Osteocyte (in vitro differentiated cells): ENCODE data around the gene PTPN3. TPM values are rescaled to one million over a fixed set of nuclear protein-coding genes. Genes with fewer than 3 reads are reported as not detected.
"Not testable (repeated sequence)": the region's sequence is repeated elsewhere in the genome, so short reads cannot be mapped to it uniquely, and the experiment has no call there.

ENCODE experiments used
- DNase-seq: peaks from one replicate; pipeline ENCODE4 v3.0.0; 2021; ENCODE audit warnings: mixed read lengths; ENCODE audit not compliant: unreplicated experiment; ENCODE audit errors: extremely low spot score
- H3K27ac Mint-ChIP-seq: one replicate; pipeline ENCODE4 v1.8.0; 2021; ENCODE audit warnings: mild to moderate bottlenecking, mixed read lengths; ENCODE audit not compliant: unreplicated experiment
- H3K27me3 Mint-ChIP-seq: one replicate; pipeline ENCODE4 v1.8.0; 2021; ENCODE audit warnings: mixed read lengths; ENCODE audit not compliant: unreplicated experiment
- H3K36me3 Mint-ChIP-seq: one replicate; pipeline ENCODE4 v1.8.0; 2021; ENCODE audit warnings: mixed read lengths; ENCODE audit not compliant: unreplicated experiment
- H3K4me1 Mint-ChIP-seq: one replicate; pipeline ENCODE4 v1.8.0; 2021; ENCODE audit warnings: mixed read lengths; ENCODE audit not compliant: unreplicated experiment
- H3K4me3 Mint-ChIP-seq: one replicate; pipeline ENCODE4 v1.8.0; 2021; ENCODE audit warnings: mild to moderate bottlenecking, moderate library complexity, mixed read lengths; ENCODE audit not compliant: unreplicated experiment
- H3K9me3 Mint-ChIP-seq: one replicate; pipeline ENCODE4 v1.8.0; 2021; ENCODE audit warnings: mixed read lengths; ENCODE audit not compliant: unreplicated experiment
- total RNA-seq: library from RNA; stranded (reverse); gene quantifications from 2 replicates; pipeline ENCODE4 v1.2.1, GENCODE V29; 2021
- TF ChIP-seq, protein P1 (sequence below): fragments of 200-600 bp; sonication (generic); IDR thresholded peaks from 2 replicates; pipeline ENCODE4 v1.5.0; 2021; ENCODE audit warnings: antibody characterized with exemption, mild to moderate bottlenecking, moderate library complexity

PTPN3 gene
- total RNA-seq, 1 donor from 2014 or later = 4.7 TPM

DNA sequence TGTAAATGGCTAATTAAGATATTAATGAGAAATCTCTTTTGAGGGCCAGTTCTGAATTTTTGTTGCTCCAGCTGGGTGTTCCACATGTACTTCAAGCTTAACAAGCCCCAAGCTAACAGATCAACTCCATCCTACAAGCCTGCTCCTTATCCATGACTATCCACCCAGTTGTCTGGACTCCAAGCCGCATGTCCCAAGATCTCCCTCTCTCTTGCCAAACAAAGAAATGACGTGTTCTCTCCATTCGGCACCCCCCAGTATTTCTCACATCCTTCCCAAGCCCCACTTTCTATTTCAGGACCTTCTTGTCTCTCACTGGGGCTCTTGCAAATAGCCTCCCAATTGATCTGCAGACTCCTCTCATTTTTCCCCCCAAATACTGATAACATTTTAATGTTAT, 15.8 kb upstream of the PTPN3 start:
- H3K4me3 Mint-ChIP-seq = no peak overlapping the region
- no peaks in the 10 kb centered on the region for H3K9me3 Mint-ChIP-seq
- peaks cover 10% of the 10 kb centered on the region for H3K4me1 Mint-ChIP-seq
- no peak overlapping the region for H3K27ac Mint-ChIP-seq
- H3K27me3 Mint-ChIP-seq = peaks cover 9% of the 10 kb centered on the region
- H3K36me3 Mint-ChIP-seq = no peaks in the 10 kb centered on the region
- no peak for DNase-seq
- TF ChIP-seq, protein P1, sequence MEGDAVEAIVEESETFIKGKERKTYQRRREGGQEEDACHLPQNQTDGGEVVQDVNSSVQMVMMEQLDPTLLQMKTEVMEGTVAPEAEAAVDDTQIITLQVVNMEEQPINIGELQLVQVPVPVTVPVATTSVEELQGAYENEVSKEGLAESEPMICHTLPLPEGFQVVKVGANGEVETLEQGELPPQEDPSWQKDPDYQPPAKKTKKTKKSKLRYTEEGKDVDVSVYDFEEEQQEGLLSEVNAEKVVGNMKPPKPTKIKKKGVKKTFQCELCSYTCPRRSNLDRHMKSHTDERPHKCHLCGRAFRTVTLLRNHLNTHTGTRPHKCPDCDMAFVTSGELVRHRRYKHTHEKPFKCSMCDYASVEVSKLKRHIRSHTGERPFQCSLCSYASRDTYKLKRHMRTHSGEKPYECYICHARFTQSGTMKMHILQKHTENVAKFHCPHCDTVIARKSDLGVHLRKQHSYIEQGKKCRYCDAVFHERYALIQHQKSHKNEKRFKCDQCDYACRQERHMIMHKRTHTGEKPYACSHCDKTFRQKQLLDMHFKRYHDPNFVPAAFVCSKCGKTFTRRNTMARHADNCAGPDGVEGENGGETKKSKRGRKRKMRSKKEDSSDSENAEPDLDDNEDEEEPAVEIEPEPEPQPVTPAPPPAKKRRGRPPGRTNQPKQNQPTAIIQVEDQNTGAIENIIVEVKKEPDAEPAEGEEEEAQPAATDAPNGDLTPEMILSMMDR = no peak

GRCh38 chr9:109512170-109512756, 14.2 kb upstream of the PTPN3 start:
- DNase-seq = no peak
- no peaks in the 10 kb centered on the region for H3K36me3 Mint-ChIP-seq
- TF ChIP-seq, protein P1 = no peak
- H3K9me3 Mint-ChIP-seq = no peaks in the 10 kb centered on the region
- peaks cover 8% of the 10 kb centered on the region for H3K4me1 Mint-ChIP-seq
- H3K4me3 Mint-ChIP-seq = no peak overlapping the region
- no peak overlapping the region for H3K27ac Mint-ChIP-seq
- peaks cover 9% of the 10 kb centered on the region for H3K27me3 Mint-ChIP-seq

DNA sequence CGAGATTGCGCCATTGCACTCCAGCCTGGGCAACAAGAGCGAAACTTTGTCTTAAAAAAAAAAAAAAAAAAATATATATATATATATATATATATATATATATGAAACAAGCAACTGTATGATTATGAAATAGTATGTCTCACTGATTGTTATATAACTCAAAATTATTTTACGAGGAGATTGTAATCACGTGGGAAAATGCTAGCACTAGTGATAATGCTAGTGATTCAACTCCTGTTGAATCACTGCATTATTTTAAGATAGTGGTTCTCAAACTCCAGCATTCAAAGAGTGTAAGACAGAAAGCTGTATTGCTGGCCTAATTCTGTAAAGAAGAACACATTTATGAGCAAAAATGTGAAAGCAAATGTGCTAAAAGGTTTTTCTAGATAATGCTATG, 12.4 kb upstream of the PTPN3 start:
- Mint-ChIP-seq H3K4me3 (no peak overlapping the region), H3K4me1 (peaks cover 21% of the 10 kb centered on the region), H3K36me3 (no peaks in the 10 kb centered on the region), H3K27ac (no peak overlapping the region), H3K9me3 (no peaks in the 10 kb centered on the region), H3K27me3 (peaks cover 2% of the 10 kb centered on the region)
- DNase-seq = no peak
- TF ChIP-seq, protein P1 = no peak

DNA sequence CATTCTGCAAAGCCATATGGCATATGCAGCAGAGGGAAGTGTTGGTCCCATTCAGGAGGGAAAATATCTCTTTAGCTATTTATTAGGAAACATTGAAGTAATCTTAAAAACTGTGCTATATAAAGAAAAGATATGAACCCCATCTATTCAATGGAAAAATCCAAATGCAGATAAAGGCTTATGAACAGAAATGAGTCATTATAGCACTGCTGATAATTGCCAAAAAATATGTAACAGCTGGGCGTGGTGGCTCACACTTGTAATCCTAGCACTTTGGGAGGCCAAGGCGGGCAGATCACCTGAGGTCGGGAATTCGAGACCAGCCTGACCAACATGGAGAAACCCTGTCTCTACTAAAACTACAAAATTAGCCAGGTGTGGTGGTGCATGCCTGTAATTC, 11.9 kb upstream of the PTPN3 start:
- not testable (repeated sequence) for H3K27ac Mint-ChIP-seq, H3K27me3 Mint-ChIP-seq, DNase-seq, H3K9me3 Mint-ChIP-seq, H3K36me3 Mint-ChIP-seq, H3K4me3 Mint-ChIP-seq
- H3K4me1 Mint-ChIP-seq = peaks cover 21% of the 10 kb centered on the region

DNA sequence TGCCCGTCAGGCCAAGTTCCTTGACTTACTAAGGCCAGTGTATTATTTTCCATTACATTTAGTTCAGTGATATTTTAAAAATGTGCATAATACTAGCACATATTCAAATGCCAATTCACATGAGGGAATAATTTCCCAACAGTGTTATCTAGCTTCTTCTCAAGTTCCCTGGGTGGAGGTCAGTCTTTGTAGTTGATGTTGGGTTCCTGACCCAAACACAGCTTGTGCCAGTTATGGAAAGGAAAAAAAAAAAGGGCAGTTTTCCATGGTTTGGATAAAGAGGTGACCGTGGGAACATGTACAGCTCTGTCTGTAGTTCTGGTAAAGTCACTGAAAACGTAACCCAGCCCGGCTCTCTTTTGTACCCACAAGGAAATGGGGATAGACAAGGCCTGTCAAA, 11.5 kb upstream of the PTPN3 start:
- Mint-ChIP-seq H3K4me3 (no peak overlapping the region), H3K9me3 (no peaks in the 10 kb centered on the region), H3K4me1 (peaks cover 21% of the 10 kb centered on the region), H3K36me3 (no peaks in the 10 kb centered on the region), H3K27me3 (peaks cover 2% of the 10 kb centered on the region), H3K27ac (no peak overlapping the region)
- DNase-seq = no peak
- TF ChIP-seq, protein P1 = no peak

DNA sequence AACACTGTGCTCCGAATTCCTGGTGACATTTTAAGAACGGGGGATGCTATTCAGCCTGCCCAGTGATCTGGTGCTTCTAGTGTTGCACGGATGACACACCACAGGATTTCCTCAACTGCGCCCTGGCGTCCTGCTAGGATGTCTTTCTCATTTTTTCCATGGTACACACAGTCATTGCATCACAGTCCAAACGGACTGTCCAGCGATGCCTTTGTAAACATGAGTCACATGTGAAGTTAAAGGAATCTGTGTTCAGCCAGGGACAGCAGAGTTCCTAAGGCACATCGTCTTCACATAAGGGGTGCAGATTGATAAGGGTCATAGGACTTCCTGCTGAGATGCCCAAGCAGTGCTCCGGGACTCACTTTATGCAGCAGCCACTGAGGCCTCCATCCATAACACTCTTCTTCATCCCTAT, 9.3 kb upstream of the PTPN3 start:
- TF ChIP-seq, protein P1 = no peak
- H3K9me3 Mint-ChIP-seq = no peaks in the 10 kb centered on the region
- H3K27ac Mint-ChIP-seq = peak overlapping the region; percentile 53
- DNase-seq = no peak
- H3K4me3 Mint-ChIP-seq = no peak overlapping the region
- no peaks in the 10 kb centered on the region for H3K36me3 Mint-ChIP-seq
- peaks cover 21% of the 10 kb centered on the region for H3K4me1 Mint-ChIP-seq
- H3K27me3 Mint-ChIP-seq = peaks cover 2% of the 10 kb centered on the region
